Heart left ventricle (tissue), 13 donors: ENCODE results near the gene PPT2.

Source experiments
- POLR2A ChIP-seq, 2 donors: fragments of 450-650 bp; IDR thresholded peaks; one replicate each; pipeline ENCODE4 v1.6.1; 2017; ENCODE audit warnings: antibody characterized with exemption in 2 of 2, mild to moderate bottlenecking in 2 of 2, moderate library complexity in 2 of 2
- TF ChIP-seq, protein P1 (sequence below), 12 donors: fragments of 200-600 bp; sonication (generic) in 4 of 12; IDR thresholded peaks; one replicate each; pipeline versions ENCODE4 v1.5.0 to v1.8.0; 2018 to 2022; ENCODE audit warnings: antibody characterized with exemption in 12 of 12, mild to moderate bottlenecking in 5 of 12
- donor health status: ischemic (EF 13 %, LVEDD 7.1; RV severe dilation, severe dysfunction).
- donor health status: DM: no; HTN: yes; CAD: no.
- donor health status: DM: no; HTN: no; CAD: no.
- donor health status: ischemic (EF 25% LVEDD 6.9; RV normal size, moderate dysfunction).
- donor health status: ischemic (EF 25% LVEDD 5.7; RV mildly dilated, moderate dysfunction).
- donor health status: ischemic (EF 35%, LVEDD 5.7; RV mildly dilated, moderate dysfunction).
- donor health status: nonischemic (EF 11% LVEDD 7.7; RV severe dilation, severe dysfunction).
- donor health status: DM: yes; HTN: yes; CAD: no.
- donor health status: PGD.
- donor health status: ischemic (EF 29% LVEDD 5.4; RV normal size, mild dysfunction).
- donor health status: nonischemic (EF 23%, LVEDD 6.1; RV moderate dilation, normal function).

DNA sequence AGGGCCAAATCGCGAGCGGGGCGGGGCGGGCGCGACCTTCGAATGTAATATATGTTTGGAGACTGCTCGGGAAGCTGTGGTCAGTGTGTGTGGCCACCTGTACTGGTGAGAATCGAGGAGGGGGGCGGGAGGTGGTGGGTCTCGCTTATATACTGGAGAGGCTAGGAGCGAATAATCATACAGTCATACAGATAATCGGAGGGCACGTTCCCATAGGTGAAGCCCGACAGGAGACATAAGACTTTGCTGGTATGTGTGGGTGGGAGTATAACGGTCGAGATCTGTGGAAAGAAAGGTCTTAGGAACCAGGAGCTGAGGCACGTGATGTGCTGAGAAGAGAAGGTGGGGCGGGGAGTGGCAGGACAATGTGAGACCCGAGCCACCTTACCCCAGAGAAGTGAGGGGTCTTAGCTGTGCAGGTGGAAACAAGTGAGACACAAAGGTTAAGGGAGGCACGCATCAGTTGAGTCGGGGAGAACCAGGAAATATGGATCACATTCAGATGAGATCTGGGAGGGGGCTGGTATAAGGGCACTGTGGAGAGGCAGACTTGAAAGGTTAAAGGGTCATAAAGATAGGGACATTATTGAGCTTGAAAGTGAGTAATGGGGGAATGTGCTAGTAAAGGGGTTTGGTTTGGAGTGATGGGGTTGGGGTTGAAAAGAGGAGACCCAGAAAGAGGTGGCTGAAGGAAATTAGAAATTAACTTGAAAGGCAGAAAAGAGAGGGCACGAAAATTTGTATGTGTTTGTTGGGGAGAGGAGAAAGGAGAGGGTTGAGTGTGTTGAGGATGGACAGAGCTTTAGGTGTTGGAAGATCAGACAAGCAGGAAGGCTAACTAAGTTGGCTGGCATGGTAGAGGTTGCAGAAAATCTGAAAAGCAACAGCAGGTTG is 24.9 kb downstream of the PPT2 start:
- no peak for TF ChIP-seq POLR2A (IDR thresholded peaks at IDR 0.05)
- TF ChIP-seq, protein P1, sequence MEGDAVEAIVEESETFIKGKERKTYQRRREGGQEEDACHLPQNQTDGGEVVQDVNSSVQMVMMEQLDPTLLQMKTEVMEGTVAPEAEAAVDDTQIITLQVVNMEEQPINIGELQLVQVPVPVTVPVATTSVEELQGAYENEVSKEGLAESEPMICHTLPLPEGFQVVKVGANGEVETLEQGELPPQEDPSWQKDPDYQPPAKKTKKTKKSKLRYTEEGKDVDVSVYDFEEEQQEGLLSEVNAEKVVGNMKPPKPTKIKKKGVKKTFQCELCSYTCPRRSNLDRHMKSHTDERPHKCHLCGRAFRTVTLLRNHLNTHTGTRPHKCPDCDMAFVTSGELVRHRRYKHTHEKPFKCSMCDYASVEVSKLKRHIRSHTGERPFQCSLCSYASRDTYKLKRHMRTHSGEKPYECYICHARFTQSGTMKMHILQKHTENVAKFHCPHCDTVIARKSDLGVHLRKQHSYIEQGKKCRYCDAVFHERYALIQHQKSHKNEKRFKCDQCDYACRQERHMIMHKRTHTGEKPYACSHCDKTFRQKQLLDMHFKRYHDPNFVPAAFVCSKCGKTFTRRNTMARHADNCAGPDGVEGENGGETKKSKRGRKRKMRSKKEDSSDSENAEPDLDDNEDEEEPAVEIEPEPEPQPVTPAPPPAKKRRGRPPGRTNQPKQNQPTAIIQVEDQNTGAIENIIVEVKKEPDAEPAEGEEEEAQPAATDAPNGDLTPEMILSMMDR (IDR thresholded peaks at IDR 0.05) = no peak
